ENCODE results near the gene GHRH. TPM values are rescaled to one million over a fixed set of nuclear protein-coding genes. Genes with fewer than 3 reads are reported as not detected.

GHRH gene
- total RNA-seq, 1 donor from 2014 or later, result not detected

DNA sequence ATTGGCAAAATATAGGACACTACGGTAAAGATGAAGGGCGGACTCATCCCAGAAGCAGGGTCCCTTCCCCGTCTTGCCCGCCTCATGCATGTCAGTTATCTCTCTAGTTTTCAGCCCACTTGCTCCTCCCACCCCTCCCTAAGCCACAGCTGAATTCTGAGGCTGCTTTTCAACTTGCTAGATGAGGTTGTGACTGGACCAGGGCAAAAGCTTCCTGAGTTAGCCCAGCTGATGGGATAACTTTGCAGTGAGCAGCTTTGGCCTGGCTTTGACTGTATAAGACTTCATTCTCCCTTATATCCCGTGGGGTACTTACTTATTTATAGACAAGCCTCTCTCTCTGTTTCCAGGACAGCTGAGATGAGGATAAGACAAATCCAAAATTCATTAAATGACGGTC, 23.2 kb downstream of the GHRH start:
- Mint-ChIP-seq H3K27ac (ENCODE audit: unreplicated experiment) (no peak overlapping the region), H3K27me3 (ENCODE audit: unreplicated experiment) (peaks cover 4% of the 10 kb centered on the region), H3K9me3 (ENCODE audit: unreplicated experiment) (no peaks in the 10 kb centered on the region), H3K4me3 (ENCODE audit: unreplicated experiment) (no peak overlapping the region), H3K36me3 (ENCODE audit: low read depth, unreplicated experiment) (peaks cover 52% of the 10 kb centered on the region), H3K4me1 (ENCODE audit: unreplicated experiment) (peaks cover 6% of the 10 kb centered on the region)
- no peak for DNase-seq (ENCODE audit: low spot score)
- TF ChIP-seq, protein P1, sequence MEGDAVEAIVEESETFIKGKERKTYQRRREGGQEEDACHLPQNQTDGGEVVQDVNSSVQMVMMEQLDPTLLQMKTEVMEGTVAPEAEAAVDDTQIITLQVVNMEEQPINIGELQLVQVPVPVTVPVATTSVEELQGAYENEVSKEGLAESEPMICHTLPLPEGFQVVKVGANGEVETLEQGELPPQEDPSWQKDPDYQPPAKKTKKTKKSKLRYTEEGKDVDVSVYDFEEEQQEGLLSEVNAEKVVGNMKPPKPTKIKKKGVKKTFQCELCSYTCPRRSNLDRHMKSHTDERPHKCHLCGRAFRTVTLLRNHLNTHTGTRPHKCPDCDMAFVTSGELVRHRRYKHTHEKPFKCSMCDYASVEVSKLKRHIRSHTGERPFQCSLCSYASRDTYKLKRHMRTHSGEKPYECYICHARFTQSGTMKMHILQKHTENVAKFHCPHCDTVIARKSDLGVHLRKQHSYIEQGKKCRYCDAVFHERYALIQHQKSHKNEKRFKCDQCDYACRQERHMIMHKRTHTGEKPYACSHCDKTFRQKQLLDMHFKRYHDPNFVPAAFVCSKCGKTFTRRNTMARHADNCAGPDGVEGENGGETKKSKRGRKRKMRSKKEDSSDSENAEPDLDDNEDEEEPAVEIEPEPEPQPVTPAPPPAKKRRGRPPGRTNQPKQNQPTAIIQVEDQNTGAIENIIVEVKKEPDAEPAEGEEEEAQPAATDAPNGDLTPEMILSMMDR (IDR thresholded peaks at IDR 0.05; ENCODE audit: unreplicated experiment), result no peak

DNA sequence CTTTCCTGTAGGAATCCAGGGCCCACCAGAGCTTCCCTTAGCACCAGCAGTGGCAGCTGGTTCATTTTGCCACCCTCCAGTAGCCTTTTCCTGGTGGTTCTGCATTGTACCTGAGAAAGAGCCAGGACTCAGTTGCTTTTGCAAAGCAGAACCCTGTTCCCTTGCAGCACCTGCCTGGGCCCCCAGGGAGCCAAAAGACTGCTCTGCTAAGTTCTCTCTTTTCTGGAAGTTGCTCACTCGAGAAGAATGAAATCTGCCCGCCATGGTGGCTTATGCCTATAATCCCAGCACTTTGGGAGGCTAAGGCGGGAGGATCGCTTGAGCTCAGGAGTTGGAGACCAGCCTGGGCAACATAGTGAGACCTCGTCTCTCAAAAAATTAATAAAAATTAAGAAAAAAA, 24.0 kb downstream of the GHRH start:
- H3K4me1 Mint-ChIP-seq (ENCODE audit: unreplicated experiment), result peaks cover 1% of the 10 kb centered on the region
- H3K36me3 Mint-ChIP-seq (ENCODE audit: low read depth, unreplicated experiment), result peaks cover 46% of the 10 kb centered on the region
- DNase-seq (ENCODE audit: low spot score), result no peak
- TF ChIP-seq, protein P1 (IDR thresholded peaks at IDR 0.05; ENCODE audit: unreplicated experiment), result no peak
- peaks cover under 1% of the 10 kb centered on the region for H3K27me3 Mint-ChIP-seq (ENCODE audit: unreplicated experiment)
- no peak overlapping the region for H3K27ac Mint-ChIP-seq (ENCODE audit: unreplicated experiment)
- no peaks in the 10 kb centered on the region for H3K9me3 Mint-ChIP-seq (ENCODE audit: unreplicated experiment)
- no peak overlapping the region for H3K4me3 Mint-ChIP-seq (ENCODE audit: unreplicated experiment)

DNA sequence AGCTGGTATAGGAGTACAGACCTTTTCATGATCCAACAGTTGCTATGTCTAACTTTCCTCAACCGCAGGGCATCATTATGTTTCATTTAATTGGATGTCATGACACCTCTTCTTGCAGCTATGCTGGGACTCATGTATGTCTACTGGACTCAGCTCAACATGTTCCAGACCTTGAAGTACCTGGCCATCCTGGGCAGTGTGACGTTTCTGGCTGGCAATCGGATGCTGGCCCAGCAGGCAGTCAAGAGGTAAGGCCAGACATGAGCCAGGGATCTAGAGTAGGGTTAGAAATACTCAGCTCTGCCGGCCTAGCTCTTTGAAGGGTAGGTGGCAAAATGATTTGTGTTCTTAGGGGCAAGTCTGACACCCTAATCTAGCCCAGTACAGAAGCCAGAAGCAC, 25.2 kb downstream of the GHRH start:
- H3K4me3 Mint-ChIP-seq (ENCODE audit: unreplicated experiment), result peak overlapping the region; percentile 37
- peaks cover 48% of the 10 kb centered on the region for H3K36me3 Mint-ChIP-seq (ENCODE audit: low read depth, unreplicated experiment)

DNA sequence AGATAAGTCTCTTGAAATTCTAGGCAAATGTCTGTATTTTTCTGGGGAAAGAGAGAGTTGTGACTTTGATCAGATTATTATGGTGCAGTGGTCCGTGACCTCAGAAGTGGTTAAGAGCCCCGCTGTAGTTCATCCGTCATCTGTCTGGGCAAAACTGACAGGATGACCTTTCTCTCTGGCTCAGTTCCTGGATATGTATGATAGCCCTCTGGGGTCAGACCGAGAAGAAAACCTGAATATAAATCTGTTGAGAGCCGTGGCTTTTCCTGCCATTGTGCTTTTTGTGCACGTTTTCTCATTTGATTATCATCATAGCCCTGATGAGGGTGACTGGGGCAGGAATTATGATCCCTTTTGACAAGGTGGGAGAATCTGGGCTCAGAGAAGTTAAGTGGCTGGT, 26.5 kb downstream of the GHRH start:
- Mint-ChIP-seq H3K36me3 (ENCODE audit: low read depth, unreplicated experiment) (peaks cover 46% of the 10 kb centered on the region), H3K27me3 (ENCODE audit: unreplicated experiment) (peaks cover 4% of the 10 kb centered on the region), H3K27ac (ENCODE audit: unreplicated experiment) (no peak overlapping the region), H3K4me3 (ENCODE audit: unreplicated experiment) (no peak overlapping the region), H3K4me1 (ENCODE audit: unreplicated experiment) (no peaks in the 10 kb centered on the region), H3K9me3 (ENCODE audit: unreplicated experiment) (no peaks in the 10 kb centered on the region)
- TF ChIP-seq, protein P1 (IDR thresholded peaks at IDR 0.05; ENCODE audit: unreplicated experiment), result no peak
- DNase-seq (ENCODE audit: low spot score), result no peak

More for the DNA sequence above, 25.2 kb downstream of the GHRH start:
- TF ChIP-seq, protein P1 (IDR thresholded peaks at IDR 0.05; ENCODE audit: unreplicated experiment), result no peak
- Mint-ChIP-seq H3K27ac (ENCODE audit: unreplicated experiment) (no peak overlapping the region), H3K27me3 (ENCODE audit: unreplicated experiment) (peaks cover under 1% of the 10 kb centered on the region), H3K9me3 (ENCODE audit: unreplicated experiment) (no peaks in the 10 kb centered on the region), H3K4me1 (ENCODE audit: unreplicated experiment) (no peaks in the 10 kb centered on the region)
- no peak for DNase-seq (ENCODE audit: low spot score)

DNA sequence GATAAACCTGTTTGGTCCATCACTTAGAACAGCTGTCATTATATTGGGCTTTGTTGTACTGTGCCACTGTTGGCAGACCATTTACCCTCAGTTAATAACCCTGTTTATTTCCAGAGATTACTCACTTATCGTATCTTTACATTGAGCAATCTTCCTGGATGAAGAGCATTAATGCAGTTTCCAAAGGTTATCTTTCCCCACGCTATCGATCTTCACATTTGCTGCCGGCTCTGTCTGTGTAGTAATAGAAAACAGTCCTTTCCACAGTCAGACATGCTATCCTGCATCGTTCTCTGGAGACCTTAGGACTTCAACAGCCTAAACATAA, 27.4 kb downstream of the GHRH start:
- Mint-ChIP-seq H3K4me1 (ENCODE audit: unreplicated experiment) (no peaks in the 10 kb centered on the region), H3K4me3 (ENCODE audit: unreplicated experiment) (no peak overlapping the region), H3K36me3 (ENCODE audit: low read depth, unreplicated experiment) (peaks cover 53% of the 10 kb centered on the region), H3K9me3 (ENCODE audit: unreplicated experiment) (no peaks in the 10 kb centered on the region), H3K27ac (ENCODE audit: unreplicated experiment) (no peak overlapping the region), H3K27me3 (ENCODE audit: unreplicated experiment) (peaks cover 4% of the 10 kb centered on the region)
- DNase-seq (ENCODE audit: low spot score), result no peak
- TF ChIP-seq, protein P1 (IDR thresholded peaks at IDR 0.05; ENCODE audit: unreplicated experiment), result no peak

Data from endothelial cell (in vitro differentiated cells).